GM19438 (cell line): ENCODE data around the gene GNB1.

Experiments used
- ATAC-seq: cut with Tn5 transposase; IDR thresholded peaks from one replicate; pipeline ENCODE4 v1.9.1; 2021; ENCODE audit warnings: low read depth; ENCODE audit not compliant: unreplicated experiment

The GNB1 gene

GRCh38 chr1:1786836-1787605, 103.9 kb downstream of the GNB1 start:
- no peak for ATAC-seq

DNA sequence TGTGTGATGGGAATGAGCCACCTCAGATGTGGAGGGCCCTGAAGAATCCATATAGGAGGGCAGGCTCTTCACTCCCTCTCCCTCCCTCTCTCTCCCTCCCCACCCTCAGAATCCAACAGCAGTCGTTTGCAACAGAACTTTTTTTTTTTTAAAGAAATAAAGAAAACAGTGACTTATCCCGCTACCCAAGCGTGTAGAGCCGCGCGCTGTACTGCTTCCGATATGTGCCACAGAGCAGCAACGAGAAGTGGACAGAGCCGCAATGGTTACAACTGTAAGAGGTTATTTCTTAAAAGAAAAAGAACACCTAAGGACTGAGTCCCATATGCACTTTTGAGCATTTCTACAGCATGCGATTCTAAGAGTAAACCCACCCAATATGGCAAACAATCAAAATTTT, 105.2 kb downstream of the GNB1 start:
- ATAC-seq, result no peak

- no peak for ATAC-seq
Measured at GRCh38 chr1:1784933-1785332, 106.0 kb downstream of the GNB1 start.

DNA sequence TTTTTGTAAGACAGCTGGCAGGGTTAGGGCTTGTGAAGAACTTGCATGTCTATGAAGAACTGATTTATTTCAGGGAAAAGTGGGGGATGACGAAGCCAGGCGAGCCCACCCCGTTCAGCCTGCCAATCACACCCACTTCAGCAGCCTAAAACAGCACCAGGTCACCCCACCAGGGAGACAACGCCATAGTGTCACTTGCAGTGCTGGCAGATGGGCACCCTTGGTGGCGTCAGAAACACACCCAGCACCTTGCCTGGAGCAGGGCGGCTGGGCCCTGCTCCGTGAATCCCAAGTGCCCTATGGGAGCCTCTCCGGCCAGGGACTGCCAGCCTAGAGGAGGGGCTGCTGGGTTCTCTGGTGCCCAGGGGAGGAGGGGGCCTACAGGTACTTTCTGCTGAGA, 107.6 kb downstream of the GNB1 start:
- no peak for ATAC-seq

- no peak for ATAC-seq
Measured at GRCh38 chr1:1782399-1783221, 108.3 kb downstream of the GNB1 start.

DNA sequence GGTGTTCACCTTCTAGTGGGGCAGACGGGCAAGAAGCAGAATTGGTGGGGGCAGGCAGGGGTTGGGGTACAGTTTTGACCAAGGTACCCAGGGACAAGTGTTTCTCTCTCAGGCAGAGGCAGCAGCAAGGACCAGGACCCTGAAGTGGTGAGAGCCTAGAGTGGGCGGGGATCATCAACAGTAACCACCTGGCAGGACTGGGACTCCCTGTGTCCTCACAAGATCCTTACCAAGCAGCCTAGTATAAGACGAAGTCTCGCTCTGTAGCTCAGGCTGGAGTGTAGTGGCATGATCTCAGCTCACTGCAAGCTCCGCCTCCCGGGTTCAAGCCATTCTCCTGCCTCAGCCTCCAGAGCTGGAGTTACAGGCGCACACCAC, 109.4 kb downstream of the GNB1 start:
- ATAC-seq, result no peak

GRCh38 chr1:1780598-1781525, 110.0 kb downstream of the GNB1 start:
- no peak for ATAC-seq

- ATAC-seq, result peak; percentile 34
Measured at GRCh38 chr1:1779691-1780597, 110.9 kb downstream of the GNB1 start.

DNA sequence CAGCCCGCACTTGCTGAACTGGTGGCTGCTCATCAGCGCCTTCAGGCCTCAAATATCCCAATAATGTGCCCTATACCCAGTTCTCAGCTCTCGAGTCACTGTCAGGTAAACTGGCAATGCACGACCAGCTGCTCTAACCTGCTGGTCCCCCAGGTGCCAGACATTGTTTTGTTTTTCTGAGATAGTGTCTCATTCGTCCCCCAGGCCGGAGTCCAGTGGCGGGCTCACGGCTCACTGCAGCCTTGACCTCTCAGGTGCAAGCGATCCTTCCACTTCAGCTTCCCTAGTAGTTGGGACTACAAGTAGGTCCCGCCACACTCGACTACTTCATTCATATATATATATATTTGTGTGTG, 111.6 kb downstream of the GNB1 start:
- ATAC-seq, result no peak

DNA sequence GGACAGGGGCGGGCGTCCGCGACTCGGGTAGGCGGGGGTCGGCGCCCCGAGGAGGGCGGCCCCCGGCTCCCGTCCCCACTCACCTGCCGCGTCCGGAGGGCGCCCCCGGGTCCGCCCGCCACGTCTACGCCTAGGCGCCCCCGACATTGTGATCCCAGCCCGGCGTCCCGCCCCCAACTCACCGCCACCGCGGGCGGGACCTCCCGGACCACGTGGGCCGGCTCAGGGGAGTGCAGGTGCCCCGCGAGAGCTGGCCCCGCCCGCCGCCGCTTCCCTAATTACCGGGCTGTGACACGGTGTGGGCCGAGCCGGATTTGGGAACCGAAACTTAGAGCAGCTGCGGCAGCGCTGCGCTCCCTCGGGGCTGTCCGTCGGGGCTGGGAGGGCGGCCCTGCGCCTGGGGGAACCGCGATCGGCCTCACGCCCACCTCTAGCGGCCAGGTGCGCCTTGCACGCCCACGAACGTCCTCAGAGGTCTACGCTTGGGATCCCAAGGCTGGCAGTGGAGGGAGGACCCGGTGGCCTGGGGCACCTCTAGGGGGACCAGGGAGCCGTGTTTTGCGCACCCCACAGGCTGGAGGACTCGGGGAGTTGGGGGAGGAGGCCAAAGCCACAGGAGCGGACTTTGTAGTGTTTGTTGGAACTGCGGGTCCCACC, 112.1 kb downstream of the GNB1 start:
- ATAC-seq, result peak; percentile 53

DNA sequence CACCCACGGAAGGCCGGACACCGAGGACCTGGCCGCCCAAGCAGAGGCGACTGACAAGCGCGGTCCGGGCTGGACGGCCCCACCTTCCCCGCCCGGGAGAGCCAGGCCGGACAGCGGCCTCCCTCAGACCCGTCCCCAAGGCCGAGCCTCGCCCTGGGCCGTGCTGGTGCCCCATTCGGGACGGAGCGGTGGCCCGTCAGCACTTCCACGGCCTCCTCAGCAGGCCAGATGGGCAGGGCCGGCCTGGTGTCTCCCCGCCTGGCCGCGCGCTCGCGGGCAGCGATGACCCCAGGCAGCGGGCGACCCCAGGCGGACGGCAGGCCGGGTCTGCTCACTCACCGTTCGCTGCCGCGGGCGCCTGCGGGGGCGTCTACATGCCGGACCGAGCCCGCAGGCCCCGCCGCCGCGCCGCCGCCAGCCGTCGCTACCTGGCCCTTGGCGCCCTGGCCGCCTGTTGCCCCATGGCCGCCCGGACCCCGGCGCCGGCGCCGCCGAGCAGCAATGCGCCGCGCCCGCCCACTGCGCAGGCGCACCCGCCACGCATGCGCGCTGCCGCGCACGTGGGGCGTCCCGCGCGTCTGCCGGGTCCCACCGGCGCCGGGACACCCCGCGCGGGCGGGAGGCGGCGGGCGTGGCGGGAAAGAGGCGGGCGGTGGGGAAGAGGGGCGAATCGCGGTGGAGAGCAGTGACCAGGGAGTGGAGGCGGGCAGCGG, 112.8 kb downstream of the GNB1 start, which contains the start of gene NADK:
NADK (minus strand) TSS at position 521 of the 713 bp plus-strand sequence. CDS start 13,064 bp downstream, outside the sequence.
- ATAC-seq, result peak; percentile 21

DNA sequence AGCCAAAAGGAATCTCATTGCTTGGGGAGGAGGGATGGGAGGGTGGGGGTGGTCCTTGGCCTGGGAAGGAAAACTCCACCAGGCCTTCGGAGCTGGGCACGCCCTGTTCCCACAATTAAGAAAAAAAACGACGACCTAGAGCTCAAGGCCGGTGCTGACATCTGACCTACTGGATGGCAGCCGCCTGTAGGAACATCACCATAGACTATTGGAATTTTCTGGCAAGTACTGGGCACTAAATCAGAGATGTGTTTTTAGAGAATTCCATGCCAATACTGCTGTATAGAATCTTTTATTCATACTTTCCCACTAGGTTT, 113.3 kb downstream of the GNB1 start:
- no peak for ATAC-seq

- ATAC-seq, result no peak
Measured at GRCh38 chr1:1776672-1777582, 114.0 kb downstream of the GNB1 start.

- ATAC-seq, result no peak
Measured at GRCh38 chr1:1775327-1776226, 115.3 kb downstream of the GNB1 start.

GRCh38 chr1:1773874-1774273, 117.0 kb downstream of the GNB1 start:
- no peak for ATAC-seq

DNA sequence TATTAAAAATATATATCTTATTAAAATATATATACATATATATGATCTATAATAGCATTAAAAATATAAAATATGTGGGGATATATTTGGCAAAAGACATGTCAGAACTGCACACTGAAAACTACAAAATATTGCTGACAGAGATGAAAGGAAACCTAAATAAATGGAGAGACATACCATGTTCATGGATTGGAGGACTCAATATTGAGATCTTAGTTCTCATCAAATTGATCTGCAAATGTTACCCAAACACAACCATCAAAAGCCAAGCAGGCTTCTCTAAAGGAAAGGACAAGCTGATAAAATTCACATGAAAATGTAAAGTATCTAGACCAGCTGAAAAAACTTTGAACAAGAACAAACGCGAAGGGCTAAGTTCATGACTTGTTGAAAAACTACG, 119.8 kb downstream of the GNB1 start:
- no peak for ATAC-seq

DNA sequence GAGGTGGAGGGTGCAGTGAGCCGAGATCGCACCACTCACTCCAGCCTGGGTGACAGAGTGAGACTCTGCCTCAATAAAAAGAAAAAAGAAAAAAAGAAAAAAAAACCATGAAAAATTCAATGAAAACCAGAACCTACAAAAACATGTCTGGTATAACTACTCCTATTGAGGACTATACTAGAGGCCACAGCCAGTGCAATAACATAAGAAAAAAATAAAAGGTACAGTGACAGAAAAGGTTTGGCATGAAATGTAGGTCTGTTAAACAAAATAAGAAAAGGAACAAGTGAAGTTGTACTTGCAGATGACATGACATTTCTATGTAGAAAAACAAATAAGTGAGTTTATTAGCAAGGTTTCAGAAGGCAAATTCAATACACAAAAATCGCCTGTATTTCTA, 120.8 kb downstream of the GNB1 start:
- no peak for ATAC-seq
